Smooth muscle cell (in vitro differentiated cells): Measurements from ENCODE around the gene DPP6. TPM values are rescaled to one million over a fixed set of nuclear protein-coding genes. Genes with fewer than 3 reads are reported as not detected.

ENCODE experiments used
- DNase-seq: peaks from one replicate; lab custom pipeline; 2025; ENCODE audit not compliant: unreplicated experiment; lab: John Stamatoyannopoulos, UW
- H2AFZ ChIP-seq: fragments of 200-600 bp; sonication (generic); 2 replicates; pipeline ENCODE4 v1.6.0; 2016; ENCODE audit warnings: antibody characterized with exemption, low read depth, mild to moderate bottlenecking
- H3F3A ChIP-seq: fragments of 200-600 bp; sonication (generic); 2 replicates; pipeline ENCODE4 v1.6.0; 2017; ENCODE audit warnings: antibody characterized with exemption, low read depth
- H3K27ac ChIP-seq: fragments of 200-600 bp; sonication (generic); 2 replicates; pipeline ENCODE4 v1.5.1; 2016; ENCODE audit warnings: low read depth, mild to moderate bottlenecking
- H3K27me3 ChIP-seq: fragments of 200-600 bp; sonication (generic); 2 replicates; pipeline ENCODE4 v1.6.1; 2016; ENCODE audit warnings: low read depth, mild to moderate bottlenecking
- H3K36me3 ChIP-seq: fragments of 200-600 bp; sonication (generic); 2 replicates; pipeline ENCODE4 v1.5.1; 2016; ENCODE audit warnings: low read depth
- H3K4me1 ChIP-seq: fragments of 200-600 bp; sonication (generic); 2 replicates; pipeline ENCODE4 v1.5.1; 2016; ENCODE audit warnings: low read depth
- H3K4me2 ChIP-seq: fragments of 200-600 bp; sonication (generic); 2 replicates; pipeline ENCODE4 v1.6.0; 2016; ENCODE audit warnings: mild to moderate bottlenecking
- H3K4me3 ChIP-seq: fragments of 200-600 bp; sonication (generic); 2 replicates; pipeline ENCODE4 v1.5.1; 2016; ENCODE audit warnings: mild to moderate bottlenecking
- H3K79me2 ChIP-seq: fragments of 200-600 bp; sonication (generic); 2 replicates; pipeline ENCODE4 v1.6.0; 2016; ENCODE audit warnings: low read depth, mild to moderate bottlenecking
- H3K9ac ChIP-seq: fragments of 200-600 bp; sonication (generic); 2 replicates; pipeline ENCODE4 v1.6.0; 2016; ENCODE audit warnings: low read depth
- H3K9me3 ChIP-seq: fragments of 200-600 bp; sonication (generic); replicated peaks from 2 replicates; pipeline ENCODE4 v1.5.1; 2016; ENCODE audit warnings: low read depth
- H4K20me1 ChIP-seq: fragments of 200-600 bp; sonication (generic); 2 replicates; pipeline ENCODE4 v1.6.0; 2016; ENCODE audit warnings: low read depth
- CTCF ChIP-seq: fragments of 200-600 bp; sonication (generic); IDR thresholded peaks from 2 replicates; pipeline ENCODE4 v1.5.1; 2017; ENCODE audit warnings: borderline replicate concordance, mild to moderate bottlenecking, antibody characterized with exemption; ENCODE audit not compliant: insufficient read depth, poor library complexity, severe bottlenecking
- WGBS: methylation state at CpG from one replicate; pipeline ENCODE4 v1.1.7; 2016; ENCODE audit warnings: low lambda C conversion rate; 5-methylcytosine and 5-hydroxymethylcytosine counted together
- polyA plus RNA-seq: library from polyadenylated mRNA; unstranded; fragments of >200 nt; fragmentation: Nextera tagmentation; extraction: Ambion mirVana; gene quantifications from 2 replicates; pipeline ENCODE4 v1.2.1, GENCODE V29; 2016
- total RNA-seq: library from RNA; depleted of rRNA; stranded (reverse); fragments of >200 nt; gene quantifications from 2 replicates; pipeline ENCODE4 v1.2.3, GENCODE V29; 2014

Gene DPP6
- total and polyA plus RNA-seq, 2 experiments from 2014 or later: 0.72 TPM; not detected in 1

GRCh38 chr7:154774303-154774969 is 722.2 kb downstream of the DPP6 start:
- H2AFZ ChIP-seq: no peak overlapping the region
- no peak overlapping the region for H3K4me2 ChIP-seq
- 80% methylated on average over 4 of the region's 4 CpGs for WGBS
- H3K4me1 ChIP-seq: no peaks in the 10 kb centered on the region
- TF ChIP-seq CTCF: no peak
- H3K9ac ChIP-seq: no peak overlapping the region
- no peaks in the 10 kb centered on the region for H3K36me3 ChIP-seq
- H3K79me2 ChIP-seq: no peaks in the 10 kb centered on the region
- no peak overlapping the region for H3K27ac ChIP-seq
- H3K4me3 ChIP-seq: no peak overlapping the region
- no peaks in the 10 kb centered on the region for H3F3A ChIP-seq
- no peaks in the 10 kb centered on the region for H4K20me1 ChIP-seq
- H3K9me3 ChIP-seq: no peaks in the 10 kb centered on the region
- DNase-seq: no peak
- H3K27me3 ChIP-seq: no peaks in the 10 kb centered on the region

GRCh38 chr7:154775681-154776080 is 723.5 kb downstream of the DPP6 start:
- WGBS: 90% methylated on average over 6 of the region's 8 CpGs
- Histone ChIP-seq H4K20me1 (no peaks in the 10 kb centered on the region), H3K27me3 (no peaks in the 10 kb centered on the region), H3K4me3 (no peak overlapping the region), H3K9ac (no peak overlapping the region), H3F3A (no peaks in the 10 kb centered on the region), H3K36me3 (no peaks in the 10 kb centered on the region), H3K4me1 (no peaks in the 10 kb centered on the region), H3K9me3 (no peaks in the 10 kb centered on the region), H2AFZ (no peak overlapping the region), H3K27ac (no peak overlapping the region), H3K79me2 (no peaks in the 10 kb centered on the region), H3K4me2 (no peak overlapping the region)
- no peak for DNase-seq
- no peak for TF ChIP-seq CTCF

- Histone ChIP-seq H3K4me3 (no peak overlapping the region), H4K20me1 (no peaks in the 10 kb centered on the region), H3K27me3 (no peaks in the 10 kb centered on the region), H2AFZ (no peak overlapping the region), H3K9ac (no peak overlapping the region), H3K36me3 (no peaks in the 10 kb centered on the region), H3K4me1 (no peaks in the 10 kb centered on the region), H3K9me3 (no peaks in the 10 kb centered on the region), H3F3A (no peaks in the 10 kb centered on the region), H3K79me2 (no peaks in the 10 kb centered on the region), H3K4me2 (peak overlapping the region; percentile 63), H3K27ac (no peak overlapping the region)
- WGBS: 91% methylated on average over 5 of the region's 5 CpGs
- no peak for TF ChIP-seq CTCF
- no peak for DNase-seq
These were observed 724.2 kb downstream of the DPP6 start for GRCh38 chr7:154776350-154776749.

GRCh38 chr7:154777023-154777422 is 724.8 kb downstream of the DPP6 start:
- no peaks in the 10 kb centered on the region for H3K27me3 ChIP-seq
- H3K79me2 ChIP-seq: no peaks in the 10 kb centered on the region
- no peaks in the 10 kb centered on the region for H4K20me1 ChIP-seq
- no peak for DNase-seq
- H3K9me3 ChIP-seq: no peaks in the 10 kb centered on the region
- peak; percentile 36 for TF ChIP-seq CTCF
- peak overlapping the region; percentile 63 for H3K4me2 ChIP-seq
- H3F3A ChIP-seq: no peaks in the 10 kb centered on the region
- H3K36me3 ChIP-seq: no peaks in the 10 kb centered on the region
- no peak overlapping the region for H2AFZ ChIP-seq
- H3K9ac ChIP-seq: no peak overlapping the region
- no peak overlapping the region for H3K27ac ChIP-seq
- H3K4me1 ChIP-seq: no peaks in the 10 kb centered on the region
- 46% methylated on average over 5 of the region's 5 CpGs for WGBS
- H3K4me3 ChIP-seq: no peak overlapping the region
